GM12878 (cell line): ENCODE data around the gene SCAMP5. TPM values are rescaled to one million over a fixed set of nuclear protein-coding genes. Genes with fewer than 3 reads are reported as not detected.
A peak's percentile ranks its signal among the peaks of the same experiment; 100 is the strongest.

Experiments used
- ATAC-seq: fragments of 200-7000 bp; cut with Tn5 transposase; 3 replicates; pipeline ENCODE4 v1.9.1; 2020; ENCODE audit warnings: mild to moderate bottlenecking, moderate library complexity
- BruUV-seq: library from RNA; stranded (reverse); fragments of 400-500 nt; replicated peaks from 2 replicates; lab custom pipeline; 2021; lab: Mats Ljungman, UMichigan
- CTCF ChIA-PET: fragments of 300-600 bp; sonication (Branson Sonifier 250); formaldehyde crosslinking; extraction: SDS; loops from one replicate; lab custom pipeline; 2021; ENCODE audit warnings: inconsistent platforms; lab: Yijun Ruan, JAX
- POLR2A ChIA-PET: fragments of 350-600 bp; formaldehyde crosslinking; extraction: SDS; loops from one replicate; lab custom pipeline; 2021; ENCODE audit warnings: inconsistent platforms; lab: Charles Lee
- RAD21 ChIA-PET: fragments of 300-600 bp; sonication (Branson Sonifier 250); formaldehyde crosslinking; loops from one replicate; lab custom pipeline; 2023; ENCODE audit warnings: antibody characterized with exemption; ENCODE audit not compliant: unreplicated experiment; lab: Charles Lee
- SMC1A ChIA-PET: fragments of 300-600 bp; sonication (Branson Sonifier 250); formaldehyde crosslinking; loops from one replicate; lab custom pipeline; 2023; ENCODE audit not compliant: unreplicated experiment, uncharacterized antibody; lab: Charles Lee
- DNase-seq: peaks from one replicate; pipeline ENCODE4 v3.0.0-alpha.2; 2011; ENCODE audit warnings: low read depth, low spot score
- FAIRE-seq: peaks from 3 replicates; lab custom pipeline; 2011; peaks lifted over from hg19 to GRCh38; lab: Jason Lieb, UNC
- H2AFZ ChIP-seq: 2 replicates; pipeline ENCODE4 v1.6.0; 2011; ENCODE audit warnings: low read depth, low read length, control low read depth; ENCODE audit not compliant: control insufficient read depth
- H3K27ac ChIP-seq: 2 replicates; pipeline ENCODE4 v1.5.1; 2011; ENCODE audit warnings: control low read depth; ENCODE audit not compliant: control insufficient read depth, insufficient read depth
- H3K27me3 ChIP-seq, 2 experiments: replicated peaks in 1 of 2; 2 replicates each; pipeline versions ENCODE4 v1.6.0 to v1.6.1; 2011; ENCODE audit warnings: low read length in 1 of 2; ENCODE audit not compliant: control insufficient read depth in 2 of 2, insufficient read depth in 2 of 2
- H3K36me3 ChIP-seq, 2 experiments: 2 replicates each; pipeline ENCODE4 v1.5.1; 2011; ENCODE audit warnings: low read length in 1 of 2; ENCODE audit not compliant: control insufficient read depth in 2 of 2, insufficient read depth in 2 of 2
- H3K4me1 ChIP-seq: 2 replicates; pipeline ENCODE4 v1.6.1; 2011; ENCODE audit warnings: mild to moderate bottlenecking, low read length, moderate library complexity, mixed read lengths; ENCODE audit not compliant: control insufficient read depth, insufficient read depth
- H3K4me2 ChIP-seq: 2 replicates; pipeline ENCODE4 v1.6.0; 2011; ENCODE audit warnings: control low read depth; ENCODE audit not compliant: control insufficient read depth, insufficient read depth
- H3K4me3 ChIP-seq: fragments of 200-600 bp; sonication (generic); 2 replicates; pipeline ENCODE4 v1.5.1; 2016
- H3K79me2 ChIP-seq: 2 replicates; pipeline ENCODE4 v1.6.0; 2011; ENCODE audit warnings: low read length; ENCODE audit not compliant: control insufficient read depth, insufficient read depth
- H3K9ac ChIP-seq: 2 replicates; pipeline ENCODE4 v1.8.0; 2011; ENCODE audit warnings: low read length, control low read depth, mixed read lengths; ENCODE audit not compliant: control insufficient read depth, insufficient read depth
- H3K9me3 ChIP-seq: replicated peaks from 3 replicates; pipeline ENCODE4 v1.5.1; 2011; ENCODE audit warnings: mild to moderate bottlenecking, low read length; ENCODE audit not compliant: control insufficient read depth, insufficient read depth
- H4K20me1 ChIP-seq: 2 replicates; pipeline ENCODE4 v1.6.0; 2011; ENCODE audit not compliant: control insufficient read depth, insufficient read depth
- ASH2L ChIP-seq: fragments of 300-600, 200-600 bp; sonication (generic); IDR thresholded peaks from 2 replicates; pipeline ENCODE4 v1.6.1; 2017; ENCODE audit warnings: low read depth, mild to moderate bottlenecking, borderline replicate concordance
- EZH2 ChIP-seq: IDR thresholded peaks from 2 replicates; pipeline ENCODE4 v1.6.1; 2012; ENCODE audit warnings: low read depth, mild to moderate bottlenecking, control low read depth, inconsistent platforms, low read length, borderline replicate concordance; ENCODE audit not compliant: control insufficient read depth
- JUNB ChIP-seq: IDR thresholded peaks from 2 replicates; pipeline ENCODE4 v1.6.1; 2016; ENCODE audit warnings: antibody characterized with exemption, mild to moderate bottlenecking
- JUND ChIP-seq: IDR thresholded peaks from 2 replicates; pipeline ENCODE4 v1.6.1; 2012; ENCODE audit warnings: low read depth, mild to moderate bottlenecking, low read length, improper control_type of control experiment, moderate library complexity
- KAT2A ChIP-seq: conservative IDR thresholded peaks from 2 replicates; pipeline ENCODE4 v1.6.1; 2011; ENCODE audit warnings: low read depth, low read length; ENCODE audit not compliant: control insufficient read depth
- LARP7 ChIP-seq: fragments of 450-650 bp; IDR thresholded peaks from 2 replicates; pipeline ENCODE4 v1.6.1; 2017; ENCODE audit warnings: mild to moderate bottlenecking
- MTA3 ChIP-seq: IDR thresholded peaks from 2 replicates; pipeline ENCODE4 v1.6.1; 2012; ENCODE audit warnings: low read length, inconsistent platforms, borderline replicate concordance
- NBN ChIP-seq: fragments of 450-650 bp; IDR thresholded peaks from 2 replicates; pipeline ENCODE4 v1.6.1; 2016
- NFYB ChIP-seq: IDR thresholded peaks from 2 replicates; pipeline ENCODE4 v1.6.1; 2011; ENCODE audit warnings: low read depth, mild to moderate bottlenecking, low read length, improper control_type of control experiment, moderate library complexity; ENCODE audit not compliant: insufficient read depth
- PAX8 ChIP-seq: fragments of 450-650 bp; IDR thresholded peaks from 2 replicates; pipeline ENCODE4 v1.6.1; 2017; ENCODE audit warnings: mild to moderate bottlenecking, moderate library complexity
- RCOR1 ChIP-seq: conservative IDR thresholded peaks from 2 replicates; pipeline ENCODE4 v1.6.1; 2012; ENCODE audit warnings: low read depth, low read length, improper control_type of control experiment
- SIN3A ChIP-seq: IDR thresholded peaks from 2 replicates; pipeline ENCODE4 v1.6.1; 2012; ENCODE audit warnings: low read depth, low read length, improper control_type of control experiment
- SRF ChIP-seq, 2 experiments: IDR thresholded peaks; 2 replicates each; pipeline ENCODE4 v1.6.1; 2011; ENCODE audit warnings: low read depth in 2 of 2, low read length in 2 of 2, mild to moderate bottlenecking in 1 of 2, moderate library complexity in 1 of 2
- ZNF384 ChIP-seq: IDR thresholded peaks from 2 replicates; pipeline ENCODE4 v1.6.1; 2012; ENCODE audit warnings: low read depth, mild to moderate bottlenecking, low read length, improper control_type of control experiment, borderline replicate concordance
- ZNF622 ChIP-seq: fragments of 450-650 bp; IDR thresholded peaks from 2 replicates; pipeline ENCODE4 v1.6.1; 2017; ENCODE audit warnings: mild to moderate bottlenecking, inconsistent platforms
- ZZZ3 ChIP-seq: IDR thresholded peaks from 2 replicates; pipeline ENCODE4 v1.6.1; 2011; ENCODE audit warnings: low read depth; ENCODE audit not compliant: control insufficient read depth, insufficient read length
- WGBS: methylation state at CpG from one replicate; pipeline ENCODE4 v1.1.6; 2016; ENCODE audit warnings: low lambda C conversion rate; ENCODE audit not compliant: insufficient replicate concordance, insufficient coverage; ENCODE audit errors: missing lambda C conversion rate; 5-methylcytosine and 5-hydroxymethylcytosine counted together
- in situ Hi-C: fragments of 300-500 bp; cut with MboI; formaldehyde crosslinking; loops from 9 replicates; pipeline ENCODE4 v1.14.3; 2018; ENCODE audit warnings: mixed read lengths
- intact Hi-C: fragments of 100-400 bp; cut with micrococcal nuclease; formaldehyde crosslinking; loops from one replicate; pipeline ENCODE4 v1.14.2; 2022; ENCODE audit not compliant: unreplicated experiment
- polyA plus RNA-seq, 11 experiments: library from polyadenylated mRNA; depleted of rRNA in 4 of 11; unstranded in 6 of 11; stranded (reverse) in 5 of 11; fragments of >200 nt; fragmentation: Nextera tagmentation in 4 of 11; fragmentation: Illumina TruSeq in 1 of 11; extraction: Ambion mirVana in 4 of 11; extraction: Trizol in 1 of 11; gene quantifications; 1 replicate in 1 of 11; 2 replicates in 10 of 11; pipeline versions ENCODE4 v1.2.1 to v1.2.3, GENCODE V29; 2011 to 2016; ENCODE audit warnings: inconsistent platforms in 2 of 11, missing spikeins in 2 of 11, low read depth in 1 of 11
- total RNA-seq, 4 experiments: library from RNA; depleted of rRNA in 3 of 4; stranded (reverse); fragments of >200 nt in 3 of 4; fragmentation: Illumina TruSeq in 1 of 4; extraction: Trizol in 1 of 4; gene quantifications; 2 replicates each; pipeline versions ENCODE4 v1.2.1 to v1.2.3, GENCODE V29; 2013 to 2021
- TF ChIP-seq, protein P1 (sequence below): IDR thresholded peaks from 2 replicates; pipeline ENCODE4 v1.6.1; 2011; ENCODE audit warnings: mild to moderate bottlenecking, low read depth, low read length, moderate library complexity; ENCODE audit not compliant: insufficient replicate concordance
- TF ChIP-seq, protein P2 (sequence below): IDR thresholded peaks from 2 replicates; pipeline ENCODE4 v1.6.1; 2012; ENCODE audit warnings: low read length, inconsistent platforms
- TF ChIP-seq, protein P3 (sequence below): fragments of 450-650 bp; IDR thresholded peaks from 2 replicates; pipeline ENCODE4 v1.6.1; 2016; ENCODE audit warnings: mild to moderate bottlenecking

Gene SCAMP5
- total and polyA plus RNA-seq, 10 of the 15 experiments (the other 5 are each of a cell fraction or from before 2014, with no cell fraction given), result 1.6 to 41.6 (median 16.9) TPM

DNA sequence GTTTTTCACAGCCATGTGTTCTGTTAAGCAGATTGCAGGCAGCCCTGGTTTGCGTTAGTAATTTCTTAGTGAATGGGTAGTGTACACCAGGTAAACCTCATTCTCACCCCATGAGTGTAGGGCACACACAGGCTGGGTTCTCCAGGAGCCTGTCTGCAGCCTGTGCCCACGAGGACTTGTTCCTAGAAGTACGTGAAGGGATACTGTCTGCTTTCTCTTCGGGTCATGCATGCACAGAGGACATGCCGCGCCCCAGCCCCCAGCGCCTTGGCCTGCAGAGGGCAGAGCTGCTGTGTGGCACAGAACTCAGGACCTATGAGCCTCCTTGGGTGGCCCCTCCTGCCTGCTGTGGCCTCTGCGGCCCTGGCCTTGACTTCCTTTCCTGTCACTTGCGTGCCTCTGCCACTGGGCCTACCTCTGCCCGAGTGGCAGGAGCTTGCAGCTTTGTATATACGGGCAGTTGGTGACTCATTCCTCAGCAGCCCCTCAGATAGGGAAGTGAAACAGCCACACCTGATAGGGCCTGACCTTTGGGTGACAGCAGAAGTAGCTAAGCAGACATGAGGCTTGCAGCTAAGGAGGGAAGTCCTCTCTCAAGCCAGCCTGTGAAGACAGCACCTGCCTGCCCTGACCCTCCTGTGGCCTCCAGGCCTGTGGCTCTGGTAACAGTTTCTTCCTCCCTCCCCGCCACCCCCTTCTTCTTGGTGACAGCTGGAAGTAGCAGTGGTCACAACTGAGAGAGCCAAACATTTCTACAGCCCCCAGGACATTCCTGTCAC, 47.6 kb downstream of the SCAMP5 start:
- Histone ChIP-seq H3K4me3 (peak overlapping the region; percentile 50; the same call in 1 of the 2 replicates), H3K9ac (peak overlapping the region; percentile 93), H3K4me1 (peaks cover 65% of the 10 kb centered on the region), H3K27me3 (no peaks in the 10 kb centered on the region), H2AFZ (peak overlapping the region; percentile 22; the same call in 1 of the 2 replicates), H3K27ac (peak overlapping the region; percentile 100), H3K4me2 (peak overlapping the region; percentile 60), H3K79me2 (peaks cover 32% of the 10 kb centered on the region), H3K36me3 (peaks cover 0 to 5% of the 10 kb centered on the region in 2 experiments; a peak in 3 of 4 replicates), H3K9me3 (no peaks in the 10 kb centered on the region), H4K20me1 (no peaks in the 10 kb centered on the region)
- ChIA-PET POLR2A (interaction anchor here (0.6 to 4.6 kb wide), 12 partner anchors 13 to 410 kb away, joined by 3 to 51 read pairs (median 6); no protein-coding TSS in a partner anchor), CTCF (interaction anchor here (0.7 to 4.6 kb wide), 25 partner anchors 9 to 198 kb away, joined by 3 to 73 read pairs (median 4); partner anchors contain the start of genes C15orf39 and PPCDC), RAD21 (interaction anchor here (0.7 to 4.0 kb wide), 21 partner anchors 9 to 325 kb away, joined by 3 to 36 read pairs (median 8); partner anchors contain the start of gene PPCDC), SMC1A (interaction anchor here (0.6 to 3.1 kb wide), 16 partner anchors 9 to 412 kb away, joined by 3 to 18 read pairs (median 4); no protein-coding TSS in a partner anchor)
- DNase-seq, result peak; percentile 100
- ATAC-seq, result peak; percentile 79
- TSS peak; percentile 66 for BruUV-seq
- 8% methylated on average over 12 of the region's 12 CpGs for WGBS
- in situ Hi-C loops, result no loop called here
- intact Hi-C loops, result loop anchor here (1.0 to 2.0 kb wide), 8 partner anchors 26 to 161 kb away; no protein-coding TSS in a partner anchor
- peak; percentile 96 for FAIRE-seq
- TF ChIP-seq EZH2, result no peak
- no peak for TF ChIP-seq ASH2L
- TF ChIP-seq LARP7, result peak; percentile 35
- TF ChIP-seq MTA3, result no peak
- TF ChIP-seq SIN3A, result peak; percentile 55
- TF ChIP-seq, protein P1, sequence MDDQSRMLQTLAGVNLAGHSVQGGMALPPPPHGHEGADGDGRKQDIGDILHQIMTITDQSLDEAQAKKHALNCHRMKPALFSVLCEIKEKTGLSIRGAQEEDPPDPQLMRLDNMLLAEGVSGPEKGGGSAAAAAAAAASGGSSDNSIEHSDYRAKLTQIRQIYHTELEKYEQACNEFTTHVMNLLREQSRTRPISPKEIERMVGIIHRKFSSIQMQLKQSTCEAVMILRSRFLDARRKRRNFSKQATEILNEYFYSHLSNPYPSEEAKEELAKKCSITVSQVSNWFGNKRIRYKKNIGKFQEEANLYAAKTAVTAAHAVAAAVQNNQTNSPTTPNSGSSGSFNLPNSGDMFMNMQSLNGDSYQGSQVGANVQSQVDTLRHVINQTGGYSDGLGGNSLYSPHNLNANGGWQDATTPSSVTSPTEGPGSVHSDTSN, result peak; percentile 76
- TF ChIP-seq RCOR1, result no peak
- TF ChIP-seq PAX8, result no peak
- TF ChIP-seq ZNF384, result peak; percentile 34; the same call in 1 of the 2 replicates
- TF ChIP-seq JUND, result peak; percentile 92
- TF ChIP-seq, protein P2, sequence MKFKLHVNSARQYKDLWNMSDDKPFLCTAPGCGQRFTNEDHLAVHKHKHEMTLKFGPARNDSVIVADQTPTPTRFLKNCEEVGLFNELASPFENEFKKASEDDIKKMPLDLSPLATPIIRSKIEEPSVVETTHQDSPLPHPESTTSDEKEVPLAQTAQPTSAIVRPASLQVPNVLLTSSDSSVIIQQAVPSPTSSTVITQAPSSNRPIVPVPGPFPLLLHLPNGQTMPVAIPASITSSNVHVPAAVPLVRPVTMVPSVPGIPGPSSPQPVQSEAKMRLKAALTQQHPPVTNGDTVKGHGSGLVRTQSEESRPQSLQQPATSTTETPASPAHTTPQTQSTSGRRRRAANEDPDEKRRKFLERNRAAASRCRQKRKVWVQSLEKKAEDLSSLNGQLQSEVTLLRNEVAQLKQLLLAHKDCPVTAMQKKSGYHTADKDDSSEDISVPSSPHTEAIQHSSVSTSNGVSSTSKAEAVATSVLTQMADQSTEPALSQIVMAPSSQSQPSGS, result no peak
- no peak for TF ChIP-seq KAT2A
- TF ChIP-seq JUNB, result peak; percentile 94
- no peak for TF ChIP-seq ZNF622
- TF ChIP-seq ZZZ3, result no peak
- TF ChIP-seq NFYB, result peak; percentile 63; the same call in 1 of the 2 replicates
- TF ChIP-seq SRF (IDR thresholded peaks at IDR 0.05; ENCODE audit: low read depth in 2 of 2, low read length in 2 of 2), result no peak
- TF ChIP-seq, protein P3, sequence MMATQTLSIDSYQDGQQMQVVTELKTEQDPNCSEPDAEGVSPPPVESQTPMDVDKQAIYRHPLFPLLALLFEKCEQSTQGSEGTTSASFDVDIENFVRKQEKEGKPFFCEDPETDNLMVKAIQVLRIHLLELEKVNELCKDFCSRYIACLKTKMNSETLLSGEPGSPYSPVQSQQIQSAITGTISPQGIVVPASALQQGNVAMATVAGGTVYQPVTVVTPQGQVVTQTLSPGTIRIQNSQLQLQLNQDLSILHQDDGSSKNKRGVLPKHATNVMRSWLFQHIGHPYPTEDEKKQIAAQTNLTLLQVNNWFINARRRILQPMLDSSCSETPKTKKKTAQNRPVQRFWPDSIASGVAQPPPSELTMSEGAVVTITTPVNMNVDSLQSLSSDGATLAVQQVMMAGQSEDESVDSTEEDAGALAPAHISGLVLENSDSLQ, result peak; percentile 94
- TF ChIP-seq NBN, result peak; percentile 98; the same call in 1 of the 2 replicates
